Astrocyte (in vitro differentiated cells and primary cell): ENCODE measurements around the gene PLPPR3.

Experiments used
- CTCF ChIP-seq: IDR thresholded peaks from 2 replicates; pipeline ENCODE4 v1.5.1; 2011; ENCODE audit warnings: low read depth, mild to moderate bottlenecking, inconsistent platforms, low read length, moderate library complexity; ENCODE audit not compliant: insufficient read depth
- EZH2 ChIP-seq: IDR thresholded peaks from 2 replicates; pipeline ENCODE4 v1.6.1; 2012; ENCODE audit warnings: mild to moderate bottlenecking, low read length, inconsistent platforms; ENCODE audit not compliant: insufficient read depth

GRCh38 chr19:821825-822503, at the start of gene PLPPR3:
- TF ChIP-seq EZH2 (peak; percentile 63), CTCF (no peak)
